ENCODE measurements around the gene LDLRAD4. TPM values are rescaled to one million over a fixed set of nuclear protein-coding genes. Genes with fewer than 3 reads are reported as not detected.

The LDLRAD4 gene
- total RNA-seq, 1 donor from 2014 or later, result 30.5 TPM

- Mint-ChIP-seq H3K4me1 (ENCODE audit: low read depth) (peaks cover 25% of the 10 kb centered on the region), H3K27me3 (ENCODE audit: low read depth) (no peaks in the 10 kb centered on the region), H3K4me3 (ENCODE audit: low read depth) (no peak overlapping the region), H3K27ac (no peak overlapping the region), H3K9me3 (no peaks in the 10 kb centered on the region), H3K36me3 (ENCODE audit: low read depth) (peaks cover 4% of the 10 kb centered on the region)
- intact Hi-C loops (cut with micrococcal nuclease), result loop anchor here (10.0 kb wide), 1 partner anchor 322 kb away; the partner anchor contains the start of gene LDLRAD4
- no peak for DNase-seq (ENCODE audit: low spot score)
Measured at GRCh38 chr18:13537022-13537780, 318.6 kb downstream of the LDLRAD4 start.

GRCh38 chr18:13538630-13539029 lies 320.1 kb downstream of the LDLRAD4 start:
- intact Hi-C loops (cut with micrococcal nuclease), result loop anchor here (10.0 kb wide), 1 partner anchor 324 kb away; the partner anchor contains the start of gene LDLRAD4
- no peaks in the 10 kb centered on the region for H3K9me3 Mint-ChIP-seq
- H3K4me1 Mint-ChIP-seq (ENCODE audit: low read depth), result peaks cover 20% of the 10 kb centered on the region
- H3K27me3 Mint-ChIP-seq (ENCODE audit: low read depth), result no peaks in the 10 kb centered on the region
- H3K27ac Mint-ChIP-seq, result no peak overlapping the region
- no peaks in the 10 kb centered on the region for H3K36me3 Mint-ChIP-seq (ENCODE audit: low read depth)
- no peak for DNase-seq (ENCODE audit: low spot score)
- no peak overlapping the region for H3K4me3 Mint-ChIP-seq (ENCODE audit: low read depth)

- intact Hi-C loops (cut with micrococcal nuclease), result loop anchor here (10.0 kb wide), 1 partner anchor 324 kb away; the partner anchor contains the start of gene LDLRAD4
- Mint-ChIP-seq H3K4me3 (ENCODE audit: low read depth) (no peak overlapping the region), H3K27ac (no peak overlapping the region), H3K36me3 (ENCODE audit: low read depth) (no peaks in the 10 kb centered on the region), H3K4me1 (ENCODE audit: low read depth) (peaks cover 17% of the 10 kb centered on the region), H3K9me3 (no peaks in the 10 kb centered on the region), H3K27me3 (ENCODE audit: low read depth) (no peaks in the 10 kb centered on the region)
- no peak for DNase-seq (ENCODE audit: low spot score)
Measured at GRCh38 chr18:13539050-13539449, 320.5 kb downstream of the LDLRAD4 start.

GRCh38 chr18:13539843-13540476 lies 321.4 kb downstream of the LDLRAD4 start:
- Mint-ChIP-seq H3K27ac (no peak overlapping the region), H3K36me3 (ENCODE audit: low read depth) (no peaks in the 10 kb centered on the region), H3K27me3 (ENCODE audit: low read depth) (no peaks in the 10 kb centered on the region), H3K9me3 (no peaks in the 10 kb centered on the region), H3K4me3 (ENCODE audit: low read depth) (no peak overlapping the region), H3K4me1 (ENCODE audit: low read depth) (peaks cover 17% of the 10 kb centered on the region)
- DNase-seq (ENCODE audit: low spot score), result no peak
- intact Hi-C loops (cut with micrococcal nuclease), result loop anchor here (10.0 kb wide), 1 partner anchor 325 kb away; the partner anchor contains the start of gene LDLRAD4

- H3K4me1 Mint-ChIP-seq (ENCODE audit: low read depth), result peaks cover 17% of the 10 kb centered on the region
- intact Hi-C loops (cut with micrococcal nuclease), result no loop called here
- no peaks in the 10 kb centered on the region for H3K36me3 Mint-ChIP-seq (ENCODE audit: low read depth)
- H3K27ac Mint-ChIP-seq, result no peak overlapping the region
- no peak for DNase-seq (ENCODE audit: low spot score)
- H3K9me3 Mint-ChIP-seq, result no peaks in the 10 kb centered on the region
- no peak overlapping the region for H3K4me3 Mint-ChIP-seq (ENCODE audit: low read depth)
- no peaks in the 10 kb centered on the region for H3K27me3 Mint-ChIP-seq (ENCODE audit: low read depth)
Measured at GRCh38 chr18:13540477-13541182, 322.1 kb downstream of the LDLRAD4 start.

- DNase-seq (ENCODE audit: low spot score), result no peak
- Mint-ChIP-seq H3K9me3 (no peaks in the 10 kb centered on the region), H3K27me3 (ENCODE audit: low read depth) (no peaks in the 10 kb centered on the region), H3K4me3 (ENCODE audit: low read depth) (no peak overlapping the region), H3K4me1 (ENCODE audit: low read depth) (peaks cover 15% of the 10 kb centered on the region), H3K36me3 (ENCODE audit: low read depth) (no peaks in the 10 kb centered on the region), H3K27ac (no peak overlapping the region)
- intact Hi-C loops (cut with micrococcal nuclease), result no loop called here
Measured at GRCh38 chr18:13541621-13542519, 323.3 kb downstream of the LDLRAD4 start.

GRCh38 chr18:13542520-13542847 lies 323.9 kb downstream of the LDLRAD4 start:
- H3K9me3 Mint-ChIP-seq, result no peaks in the 10 kb centered on the region
- H3K27me3 Mint-ChIP-seq (ENCODE audit: low read depth), result no peaks in the 10 kb centered on the region
- intact Hi-C loops (cut with micrococcal nuclease), result no loop called here
- peaks cover 3% of the 10 kb centered on the region for H3K36me3 Mint-ChIP-seq (ENCODE audit: low read depth)
- no peak overlapping the region for H3K27ac Mint-ChIP-seq
- H3K4me1 Mint-ChIP-seq (ENCODE audit: low read depth), result peaks cover 14% of the 10 kb centered on the region
- DNase-seq (ENCODE audit: low spot score), result no peak
- H3K4me3 Mint-ChIP-seq (ENCODE audit: low read depth), result no peak overlapping the region

- Mint-ChIP-seq H3K27ac (no peak overlapping the region), H3K27me3 (ENCODE audit: low read depth) (no peaks in the 10 kb centered on the region), H3K4me3 (ENCODE audit: low read depth) (no peak overlapping the region), H3K36me3 (ENCODE audit: low read depth) (peaks cover 4% of the 10 kb centered on the region), H3K4me1 (ENCODE audit: low read depth) (peaks cover 11% of the 10 kb centered on the region), H3K9me3 (no peaks in the 10 kb centered on the region)
- DNase-seq (ENCODE audit: low spot score), result no peak
- intact Hi-C loops (cut with micrococcal nuclease), result no loop called here
Measured at GRCh38 chr18:13543144-13543543, 324.6 kb downstream of the LDLRAD4 start.

- DNase-seq (ENCODE audit: low spot score), result no peak
- intact Hi-C loops (cut with micrococcal nuclease), result no loop called here
- Mint-ChIP-seq H3K36me3 (ENCODE audit: low read depth) (peaks cover 4% of the 10 kb centered on the region), H3K27me3 (ENCODE audit: low read depth) (no peaks in the 10 kb centered on the region), H3K27ac (no peak overlapping the region), H3K4me3 (ENCODE audit: low read depth) (no peak overlapping the region), H3K4me1 (ENCODE audit: low read depth) (peaks cover 5% of the 10 kb centered on the region), H3K9me3 (no peaks in the 10 kb centered on the region)
Measured at GRCh38 chr18:13543811-13544732, 325.5 kb downstream of the LDLRAD4 start.

GRCh38 chr18:13544953-13545352 lies 326.4 kb downstream of the LDLRAD4 start:
- Mint-ChIP-seq H3K4me3 (ENCODE audit: low read depth) (no peak overlapping the region), H3K36me3 (ENCODE audit: low read depth) (peaks cover 5% of the 10 kb centered on the region), H3K27ac (no peak overlapping the region), H3K4me1 (ENCODE audit: low read depth) (peaks cover 6% of the 10 kb centered on the region), H3K27me3 (ENCODE audit: low read depth) (no peaks in the 10 kb centered on the region), H3K9me3 (no peaks in the 10 kb centered on the region)
- intact Hi-C loops (cut with micrococcal nuclease), result no loop called here
- DNase-seq (ENCODE audit: low spot score), result no peak

- no peak for DNase-seq (ENCODE audit: low spot score)
- intact Hi-C loops (cut with micrococcal nuclease), result no loop called here
- Mint-ChIP-seq H3K4me1 (ENCODE audit: low read depth) (peaks cover 6% of the 10 kb centered on the region), H3K4me3 (ENCODE audit: low read depth) (no peak overlapping the region), H3K9me3 (no peaks in the 10 kb centered on the region), H3K27me3 (ENCODE audit: low read depth) (no peaks in the 10 kb centered on the region), H3K36me3 (ENCODE audit: low read depth) (peaks cover 10% of the 10 kb centered on the region), H3K27ac (no peak overlapping the region)
Measured at GRCh38 chr18:13545514-13545913, 327.0 kb downstream of the LDLRAD4 start.
